HG03460 (cell line): ENCODE measurements around the gene RGS17.
A peak's percentile ranks its signal among the peaks of the same experiment; 100 is the strongest.
"Not testable (repeated sequence)": the region's sequence is repeated elsewhere in the genome, so short reads cannot be mapped to it uniquely, and the experiment has no call there.

ENCODE experiments used
- ATAC-seq: cut with Tn5 transposase; IDR thresholded peaks from one replicate; pipeline ENCODE4 v1.9.1; 2021; ENCODE audit not compliant: unreplicated experiment

Gene RGS17

DNA sequence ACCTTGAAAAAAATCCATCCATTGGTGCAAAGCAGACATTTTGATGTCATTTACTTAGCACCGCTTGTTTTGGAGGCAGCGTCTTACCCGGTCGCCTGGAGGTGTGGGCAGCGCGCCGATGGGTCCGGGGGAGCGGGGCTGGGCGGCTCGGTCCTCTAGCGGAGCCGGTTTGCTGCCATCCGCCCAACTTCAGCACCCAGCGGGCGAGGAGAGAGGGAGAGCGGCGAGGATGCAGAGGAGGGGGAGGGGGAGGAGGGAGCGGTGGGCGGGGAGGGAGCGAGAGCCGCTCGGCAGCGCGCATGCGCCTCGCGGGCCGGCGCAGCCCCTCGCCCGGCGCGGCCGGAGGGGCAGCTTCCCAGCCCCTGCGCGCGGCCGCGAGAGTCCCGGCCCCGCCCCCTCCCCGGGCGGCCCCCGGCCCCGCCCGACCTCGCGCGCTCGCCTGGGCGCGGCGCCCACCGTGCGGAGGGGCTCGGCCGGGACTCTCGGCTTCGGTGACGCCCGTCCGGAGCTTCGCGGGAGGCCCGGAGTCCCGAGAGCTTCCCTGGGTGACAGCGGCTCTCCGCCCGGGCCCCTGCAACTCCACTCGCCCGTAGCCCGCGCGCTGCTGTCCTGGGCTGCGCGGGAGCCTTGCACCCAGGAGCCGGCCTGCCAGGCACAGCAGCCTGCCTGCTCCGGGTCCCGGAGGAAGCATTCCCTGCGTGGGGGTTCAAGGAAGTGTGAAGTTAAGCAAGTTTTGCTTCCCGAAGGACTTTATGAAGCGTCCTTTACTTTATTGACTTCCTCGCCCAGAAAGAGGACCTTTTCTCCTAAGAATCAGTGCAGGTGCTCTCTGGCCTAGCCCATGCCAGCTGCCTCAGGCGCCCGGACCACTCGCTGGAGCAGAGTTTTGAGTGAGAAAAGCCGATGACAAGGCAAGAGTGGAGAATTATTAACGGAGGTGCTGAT lies at the start of gene RGS17:
TSS of gene RGS17 (minus strand) at position 246 of the 945 bp plus-strand sequence. CDS start 87,264 bp downstream, outside the sequence.
- peak; percentile 60 for ATAC-seq

- ATAC-seq, result no peak
Observed at GRCh38 chr6:153172815-153173214, 41.7 kb upstream of the RGS17 start.

DNA sequence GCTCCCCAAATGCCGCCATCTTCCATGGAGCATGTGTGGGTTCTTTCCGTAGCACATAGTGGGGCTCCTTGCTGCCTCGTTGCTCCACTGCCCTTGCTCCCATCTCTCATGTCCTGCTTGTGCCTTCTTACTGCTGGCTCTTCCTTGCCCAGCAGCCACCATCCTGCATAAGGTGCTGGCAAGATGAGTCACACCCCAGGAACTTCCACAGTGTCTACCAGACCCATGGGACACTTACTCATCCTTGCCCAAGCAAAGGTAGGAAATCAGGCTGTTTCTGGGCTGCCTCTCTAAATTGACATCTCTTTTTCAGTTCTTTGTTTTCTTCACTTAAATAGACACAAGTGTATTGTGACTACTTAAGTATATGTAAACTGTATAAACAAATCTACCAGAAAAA lies 39.4 kb upstream of the RGS17 start:
- no peak for ATAC-seq

DNA sequence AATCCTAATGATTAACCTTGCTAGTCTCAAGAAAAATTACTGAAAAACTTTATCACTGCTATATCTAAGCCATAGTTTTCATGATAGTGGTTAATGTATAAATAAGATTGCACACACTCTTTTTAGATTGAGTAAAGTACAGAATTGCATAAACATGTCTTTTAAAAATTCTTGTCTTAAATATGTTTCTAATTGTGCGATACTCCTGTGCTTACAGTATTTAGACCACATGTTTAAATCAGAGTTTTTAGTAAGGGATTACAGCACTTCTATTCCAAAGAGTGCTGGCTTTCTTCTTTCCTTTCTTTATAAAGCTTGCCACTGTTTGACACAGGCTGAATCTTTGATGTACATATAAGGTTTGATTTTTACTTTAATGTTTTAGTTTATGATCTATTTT lies 36.8 kb upstream of the RGS17 start:
- ATAC-seq, result no peak

GRCh38 chr6:153167061-153167891 lies 36.2 kb upstream of the RGS17 start:
- ATAC-seq, result no peak

GRCh38 chr6:153162646-153163045 lies 31.6 kb upstream of the RGS17 start:
- no peak for ATAC-seq

DNA sequence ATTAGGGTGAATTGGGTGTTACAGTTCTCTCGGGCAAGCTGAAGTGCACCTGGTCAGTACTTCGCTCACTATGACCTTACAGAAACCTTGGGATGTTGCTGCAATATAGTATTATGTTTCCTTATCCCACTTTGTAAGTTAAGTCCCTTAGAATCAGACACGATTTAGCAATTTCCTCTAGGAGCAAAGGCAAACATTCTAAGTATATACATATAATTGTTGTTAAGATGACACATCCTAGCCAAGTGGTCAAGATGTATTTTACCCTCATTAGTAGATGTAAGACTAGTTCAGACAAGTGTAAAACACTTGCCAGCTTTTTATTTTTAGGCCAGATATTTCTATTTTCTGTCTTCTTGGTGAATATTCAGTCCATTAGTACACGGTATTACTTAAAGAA lies 31.1 kb upstream of the RGS17 start:
- ATAC-seq, result no peak

- no peak for ATAC-seq
Observed at GRCh38 chr6:153160221-153160620, 29.1 kb upstream of the RGS17 start.

- no peak for ATAC-seq
Observed at GRCh38 chr6:153150752-153151440, 19.8 kb upstream of the RGS17 start.

DNA sequence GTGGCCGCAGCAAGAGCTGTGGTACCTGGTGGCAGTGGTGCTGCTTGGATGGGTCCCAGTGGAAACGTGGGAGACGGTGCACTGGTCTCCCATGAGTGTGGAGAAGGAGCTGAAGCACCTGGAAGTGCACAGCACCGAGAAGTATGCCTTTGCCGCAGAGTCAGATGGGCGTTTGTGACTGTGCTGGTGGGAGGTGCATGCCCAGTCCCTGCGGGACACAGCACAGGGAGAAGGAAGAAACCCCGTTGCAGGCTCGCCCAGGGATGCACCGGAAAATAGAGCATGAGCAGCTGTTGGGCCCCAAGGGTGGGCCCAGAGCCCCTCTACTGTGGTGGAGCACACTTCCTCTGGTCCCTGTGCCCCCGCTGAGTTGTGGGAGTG lies 19.3 kb upstream of the RGS17 start:
- no peak for ATAC-seq

GRCh38 chr6:153149891-153150290 lies 18.8 kb upstream of the RGS17 start:
- ATAC-seq, result no peak

- ATAC-seq, result no peak
Observed at GRCh38 chr6:153146413-153146812, 15.3 kb upstream of the RGS17 start.

DNA sequence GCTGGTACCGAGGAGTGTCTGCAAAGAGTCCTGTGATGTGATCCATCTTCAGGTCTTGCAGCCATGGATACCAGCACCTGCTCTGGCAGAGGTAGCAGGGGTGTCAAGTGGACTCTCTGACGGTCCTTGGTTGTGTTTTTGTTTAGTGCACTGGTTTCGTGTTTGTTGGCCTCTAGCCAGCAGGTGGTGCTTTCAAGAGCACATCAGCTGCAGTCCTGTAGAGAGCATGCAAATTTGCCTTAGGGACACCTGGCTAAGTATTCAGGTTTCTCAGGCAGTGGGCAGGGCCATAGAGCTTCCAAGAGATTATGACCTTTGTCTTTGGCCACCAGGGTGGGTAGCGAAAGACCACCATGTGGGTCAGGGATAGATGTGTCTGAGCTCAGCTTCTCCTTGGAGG lies 14.5 kb upstream of the RGS17 start:
- ATAC-seq, result no peak

- ATAC-seq, result no peak
Observed at GRCh38 chr6:153143200-153143599, 12.1 kb upstream of the RGS17 start.

DNA sequence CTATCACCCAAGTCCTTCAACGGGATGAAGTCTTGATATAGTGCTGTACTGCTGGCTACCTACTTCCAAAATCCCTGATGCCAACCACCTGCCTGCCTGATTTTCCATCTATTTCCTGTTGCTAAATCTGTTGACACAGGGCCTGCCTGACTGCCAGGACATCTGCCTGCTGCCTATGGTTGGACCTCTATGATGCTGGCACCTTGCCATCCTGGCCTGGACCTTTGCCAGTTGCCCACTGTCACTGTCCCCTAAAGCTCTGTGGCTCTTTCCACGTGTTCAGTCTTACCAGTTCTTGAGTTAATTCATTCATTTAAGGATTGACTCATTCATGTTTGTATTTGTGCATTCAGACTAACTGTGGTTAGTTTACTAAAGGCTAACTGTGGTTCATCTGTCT lies 9.2 kb upstream of the RGS17 start:
- ATAC-seq, result no peak

DNA sequence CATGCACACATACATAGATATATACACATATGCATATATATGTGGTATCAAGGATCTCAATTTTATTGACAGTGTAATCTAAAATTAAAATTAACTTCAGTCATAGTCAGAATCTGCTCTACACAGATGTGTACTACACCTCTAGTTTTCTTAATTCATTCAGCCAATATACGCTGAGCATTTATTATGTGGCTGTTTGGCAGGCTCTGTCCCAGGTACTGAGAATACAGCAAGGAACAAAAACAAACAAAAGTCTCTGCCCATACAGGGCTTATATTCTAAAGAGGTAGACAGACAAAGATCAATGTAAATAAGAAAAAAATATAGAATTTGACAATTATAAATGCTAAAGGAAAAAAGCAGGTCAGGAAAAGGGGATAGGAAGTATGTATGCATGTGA lies 7.8 kb upstream of the RGS17 start:
- no peak for ATAC-seq

DNA sequence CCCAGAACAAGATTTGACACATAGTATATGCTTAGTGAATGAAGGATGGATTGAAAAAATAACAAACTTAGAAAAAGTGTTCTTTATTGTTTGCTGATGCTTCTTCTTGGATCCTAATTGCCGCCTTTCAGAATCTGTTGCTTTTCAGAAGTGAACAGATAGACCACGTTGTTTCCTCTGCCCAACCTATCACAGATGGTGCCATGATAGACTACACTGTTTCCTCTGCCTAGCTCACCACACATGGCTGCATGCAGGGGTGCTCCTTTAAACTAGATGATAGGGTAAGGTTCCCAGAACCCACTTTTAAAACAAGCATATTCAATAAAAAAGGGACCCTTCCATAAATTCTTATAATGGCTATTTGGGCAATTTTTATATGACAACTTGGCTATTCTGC lies 4.6 kb upstream of the RGS17 start:
- ATAC-seq, result no peak

- not testable (repeated sequence) for ATAC-seq
Observed at GRCh38 chr6:153133667-153134066, 2.6 kb upstream of the RGS17 start.

DNA sequence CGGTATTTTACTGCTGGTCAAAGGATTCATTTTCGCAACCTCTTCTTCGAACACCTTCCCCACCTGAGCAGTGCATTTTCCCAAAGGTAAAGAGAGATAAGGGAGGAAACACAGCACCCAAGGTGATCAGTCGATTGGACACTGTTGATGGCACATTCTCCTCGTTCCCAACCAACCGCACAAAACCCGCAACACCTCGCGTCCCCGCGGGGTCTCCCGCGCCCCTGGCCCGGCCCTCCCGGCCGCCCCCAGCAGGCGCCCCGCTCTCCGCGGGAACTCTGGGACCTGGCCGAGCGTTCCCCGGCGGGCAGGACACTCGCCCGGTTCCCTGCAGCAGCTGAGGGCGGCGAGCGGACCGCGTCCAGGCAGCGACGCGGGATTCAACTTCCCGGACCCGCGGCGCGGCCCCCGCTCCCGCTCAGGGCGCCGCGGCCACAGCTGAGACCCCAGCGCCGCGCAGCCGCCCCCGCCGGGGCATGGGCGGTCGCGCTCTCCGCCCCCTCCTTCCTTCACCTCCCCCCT lies 506 bp downstream of the RGS17 start:
- peak; percentile 18 for ATAC-seq

DNA sequence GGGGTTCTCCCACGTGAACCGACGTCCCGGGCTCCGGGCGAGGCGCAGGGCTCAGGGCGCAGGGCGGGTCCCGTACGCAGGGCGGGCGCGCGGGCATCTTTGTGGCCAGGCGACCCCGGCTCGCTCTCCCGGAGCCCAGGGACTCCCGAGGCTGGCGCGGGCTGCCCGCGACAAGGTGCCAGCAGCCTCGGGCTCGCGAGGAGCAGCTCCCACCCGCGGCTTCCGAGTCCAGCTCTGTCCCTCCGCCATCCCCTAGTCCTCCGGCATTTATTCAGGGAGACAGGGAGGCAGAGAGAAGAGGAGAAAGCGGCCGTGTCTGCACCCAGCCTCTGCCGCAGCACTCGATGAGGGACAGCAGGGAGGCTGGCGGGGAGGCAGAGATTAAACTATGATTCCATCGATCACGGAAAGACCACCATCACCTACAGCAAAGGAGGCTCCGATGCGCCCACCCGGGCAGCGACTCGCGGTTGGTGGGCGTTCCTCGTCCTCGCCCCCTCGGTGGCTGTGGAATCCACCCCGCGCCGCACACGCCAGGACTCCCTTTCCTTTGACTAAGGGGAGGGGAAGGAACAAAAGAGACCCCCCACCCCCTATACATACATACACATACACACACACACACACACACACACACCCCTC lies 1.1 kb downstream of the RGS17 start:
- no peak for ATAC-seq

GRCh38 chr6:153126218-153126617 lies 4.9 kb downstream of the RGS17 start:
- no peak for ATAC-seq
